Fibroblast of lung (primary cell): ENCODE results near the gene SCFD2. TPM values are rescaled to one million over a fixed set of nuclear protein-coding genes. Genes with fewer than 3 reads are reported as not detected.
A peak's percentile ranks its signal among the peaks of the same experiment; 100 is the strongest.
"Not testable (repeated sequence)": the region's sequence is repeated elsewhere in the genome, so short reads cannot be mapped to it uniquely, and the experiment has no call there.

Experiments
- DNase-seq, 2 donors: peaks; one replicate each; pipeline versions ENCODE4 v3.0.0 to v3.0.0-alpha.2; 2010; ENCODE audit warnings: low read depth in 2 of 2
- H2AFZ ChIP-seq: 2 replicates; pipeline ENCODE4 v1.5.1; 2012; ENCODE audit warnings: low read length, control low read depth, inconsistent platforms
- H3K27ac ChIP-seq: 2 replicates; pipeline ENCODE4 v1.5.1; 2011; ENCODE audit warnings: low read length, control low read depth; ENCODE audit not compliant: insufficient read depth
- H3K27me3 ChIP-seq: 2 replicates; pipeline ENCODE4 v1.5.1; 2011; ENCODE audit warnings: mild to moderate bottlenecking, low read length; ENCODE audit not compliant: control insufficient read depth, insufficient read depth
- H3K36me3 ChIP-seq: 2 replicates; pipeline ENCODE4 v1.5.1; 2011; ENCODE audit warnings: low read length; ENCODE audit not compliant: control insufficient read depth, insufficient read depth
- H3K4me1 ChIP-seq: 2 replicates; pipeline ENCODE4 v1.5.1; 2011; ENCODE audit warnings: low read length; ENCODE audit not compliant: control insufficient read depth, insufficient read depth; ENCODE audit errors: extremely low read depth
- H3K4me2 ChIP-seq: 2 replicates; pipeline ENCODE4 v1.5.1; 2011; ENCODE audit warnings: low read length, control low read depth; ENCODE audit not compliant: insufficient read depth; ENCODE audit errors: extremely low read depth
- H3K4me3 ChIP-seq, 4 experiments: fragments of 200-600 bp in 1 of 4; sonication (generic) in 1 of 4; replicated peaks in 1 of 4; 2 replicates each; pipeline ENCODE4 v1.5.1; 2011 to 2016; ENCODE audit warnings: low read length in 4 of 4, low read depth in 3 of 4, mild to moderate bottlenecking in 3 of 4, control low read depth in 2 of 4, inconsistent platforms in 1 of 4, mixed read lengths in 1 of 4; ENCODE audit not compliant: insufficient read depth in 1 of 4; ENCODE audit errors: control extremely low read depth in 1 of 4
- H3K79me2 ChIP-seq: 2 replicates; pipeline ENCODE4 v1.5.1; 2012; ENCODE audit warnings: mild to moderate bottlenecking, low read length, inconsistent platforms; ENCODE audit not compliant: control insufficient read depth, insufficient read depth
- H3K9ac ChIP-seq: 2 replicates; pipeline ENCODE4 v1.5.1; 2011; ENCODE audit warnings: mild to moderate bottlenecking, low read length, control low read depth; ENCODE audit not compliant: insufficient read depth
- H3K9me3 ChIP-seq: 2 replicates; pipeline ENCODE4 v1.5.1; 2012; ENCODE audit warnings: low read depth, low read length; ENCODE audit not compliant: control insufficient read depth, insufficient read depth
- H4K20me1 ChIP-seq: 2 replicates; pipeline ENCODE4 v1.5.1; 2011; ENCODE audit warnings: low read length; ENCODE audit not compliant: control insufficient read depth, insufficient read depth; ENCODE audit errors: extremely low read depth
- CTCF ChIP-seq, 2 donors: IDR thresholded peaks in 1 of 2; conservative IDR thresholded peaks in 1 of 2; 1 replicate in 1 of 2; 2 replicates in 1 of 2; pipeline ENCODE4 v1.5.1; 2011 to 2012; ENCODE audit warnings: low read length in 2 of 2, control low read depth in 1 of 2, inconsistent platforms in 1 of 2, low read depth in 1 of 2, mild to moderate bottlenecking in 1 of 2
- EZH2 ChIP-seq: IDR thresholded peaks from 2 replicates; pipeline ENCODE4 v1.5.1; 2012; ENCODE audit warnings: low read length, control low read depth, mild to moderate bottlenecking; ENCODE audit errors: missing control alignments
- polyA plus RNA-seq, 2 donors: library from polyadenylated mRNA; depleted of rRNA in 1 of 2; stranded (reverse) in 1 of 2; unstranded in 1 of 2; fragments of >200 nt; gene quantifications; 2 replicates each; pipeline ENCODE4 v1.2.1, GENCODE V29; 2011 to 2012; ENCODE audit warnings: missing spikeins in 1 of 2
- total RNA-seq: library from RNA; depleted of rRNA; stranded (reverse); fragments of >200 nt; gene quantifications from 2 replicates; pipeline ENCODE4 v1.2.1, GENCODE V29; 2014

SCFD2 gene
- total and polyA plus RNA-seq, 2 donors (not counting 1 experiment from before 2014, with no cell fraction given), result 16.2 to 23.1 TPM

- Histone ChIP-seq H3K36me3 (no peaks in the 10 kb centered on the region), H2AFZ (no peak overlapping the region), H3K4me3 (no peak overlapping the region), H3K27me3 (no peaks in the 10 kb centered on the region), H3K79me2 (no peaks in the 10 kb centered on the region), H3K27ac (no peak overlapping the region), H3K9me3 (no peaks in the 10 kb centered on the region), H3K4me1 (no peaks in the 10 kb centered on the region), H4K20me1 (no peaks in the 10 kb centered on the region), H3K9ac (no peak overlapping the region), H3K4me2 (no peak overlapping the region)
- no peak for DNase-seq
- TF ChIP-seq CTCF (conservative IDR thresholded peaks at IDR 0.05 in 1 of 2, IDR thresholded peaks at IDR 0.05 in 1 of 2; ENCODE audit: low read depth in 1 of 2, low read length in 2 of 2) (no peak), EZH2 (no peak)
Measured at GRCh38 chr4:53227451-53227850, 138.4 kb downstream of the SCFD2 start.

GRCh38 chr4:53221832-53222480 is 143.9 kb downstream of the SCFD2 start:
- Histone ChIP-seq H4K20me1 (no peaks in the 10 kb centered on the region), H3K27me3 (no peaks in the 10 kb centered on the region), H3K9ac (no peak overlapping the region), H3K9me3 (no peaks in the 10 kb centered on the region), H3K4me2 (no peak overlapping the region), H3K36me3 (no peaks in the 10 kb centered on the region), H3K4me1 (no peaks in the 10 kb centered on the region), H3K79me2 (no peaks in the 10 kb centered on the region), H3K4me3 (no peak overlapping the region), H3K27ac (no peak overlapping the region), H2AFZ (no peak overlapping the region)
- TF ChIP-seq CTCF (conservative IDR thresholded peaks at IDR 0.05 in 1 of 2, IDR thresholded peaks at IDR 0.05 in 1 of 2; ENCODE audit: low read depth in 1 of 2, low read length in 2 of 2) (no peak), EZH2 (no peak)
- DNase-seq, result peak in 1 of 2 donors; percentile 12

- H3K9me3 ChIP-seq, H3K9ac ChIP-seq, H3K4me2 ChIP-seq, H2AFZ ChIP-seq, H3K4me3 ChIP-seq, H3K27me3 ChIP-seq, H3K79me2 ChIP-seq, H3K27ac ChIP-seq, DNase-seq, H4K20me1 ChIP-seq, H3K4me1 ChIP-seq, H3K36me3 ChIP-seq: not testable (repeated sequence)
Measured at GRCh38 chr4:53219148-53219547, 146.7 kb downstream of the SCFD2 start.
